B cell (primary cell): ENCODE measurements around the gene SLC43A3. TPM values are rescaled to one million over a fixed set of nuclear protein-coding genes. Genes with fewer than 3 reads are reported as not detected.
A peak's percentile ranks its signal among the peaks of the same experiment; 100 is the strongest.

Experiments
- ATAC-seq: fragments of 200-7000 bp; cut with Tn5 transposase; one replicate; pipeline ENCODE4 v1.10.0; 2021; ENCODE audit warnings: low read depth, mild to moderate bottlenecking, moderate number of reproducible peaks, moderate library complexity
- CTCF ChIA-PET: fragments of 350-600 bp; sonication (Branson Sonifier 250); formaldehyde crosslinking; loops from one replicate; lab custom pipeline; 2021; ENCODE audit warnings: antibody characterized with exemption, inconsistent platforms; lab: Charles Lee
- POLR2A ChIA-PET: fragments of 350-600 bp; sonication (Branson Sonifier 250); formaldehyde crosslinking; loops from one replicate; lab custom pipeline; 2021; ENCODE audit warnings: antibody characterized with exemption; lab: Charles Lee
- DNase-seq: peaks from one replicate; pipeline ENCODE4 v3.0.0; 2013
- H2AFZ ChIP-seq: 2 replicates; pipeline ENCODE4 v1.6.1; 2012; ENCODE audit warnings: mild to moderate bottlenecking, low read depth, low read length; ENCODE audit not compliant: insufficient read depth, poor library complexity, severe bottlenecking
- H3K27ac ChIP-seq, 2 donors: 1 replicate in 1 of 2; 2 replicates in 1 of 2; pipeline ENCODE4 v1.5.1; 2012 to 2013; ENCODE audit warnings: low read length in 2 of 2, mild to moderate bottlenecking in 2 of 2, moderate library complexity in 1 of 2
- H3K27me3 ChIP-seq, 4 experiments: fragments of 200-600 bp in 1 of 4; sonication (generic) in 1 of 4; replicated peaks in 1 of 4; 1 replicate in 2 of 4; 2 replicates in 2 of 4; pipeline versions ENCODE4 v1.6.1 to v1.7.0; 2013 to 2016; ENCODE audit warnings: low read length in 3 of 4, mild to moderate bottlenecking in 2 of 4, mixed read lengths in 1 of 4, moderate library complexity in 1 of 4; ENCODE audit not compliant: insufficient read depth in 4 of 4, control insufficient read depth in 3 of 4; ENCODE audit errors: control extremely low read depth in 1 of 4
- H3K36me3 ChIP-seq, 2 experiments: replicated peaks in 1 of 2; 1 replicate in 1 of 2; 2 replicates in 1 of 2; pipeline versions ENCODE4 v1.6.1 to v1.7.1; 2013; ENCODE audit warnings: low read length in 1 of 2; ENCODE audit not compliant: insufficient read depth in 2 of 2, control insufficient read depth in 1 of 2; ENCODE audit errors: control extremely low read depth in 1 of 2, extremely low read depth in 1 of 2
- H3K4me1 ChIP-seq, 2 donors: fragments of 200-600 bp in 1 of 2; sonication (generic) in 1 of 2; 1 replicate in 1 of 2; 2 replicates in 1 of 2; pipeline versions ENCODE4 v1.5.1 to v1.6.1; 2013 to 2017; ENCODE audit warnings: low read length in 2 of 2; ENCODE audit not compliant: control insufficient read depth in 2 of 2, insufficient read depth in 2 of 2
- H3K4me2 ChIP-seq: replicated peaks from 2 replicates; pipeline ENCODE3; 2012; ENCODE audit warnings: mild to moderate bottlenecking, low read depth, low read length; ENCODE audit not compliant: poor library complexity, severe bottlenecking
- H3K4me3 ChIP-seq, 5 experiments: fragments of 200-600 bp in 1 of 5; sonication (generic) in 1 of 5; 1 replicate in 3 of 5; 2 replicates in 2 of 5; pipeline versions ENCODE4 v1.5.1 to v1.7.0; 2011 to 2016; ENCODE audit warnings: low read length in 4 of 5, mild to moderate bottlenecking in 4 of 5, low read depth in 2 of 5, control low read depth in 1 of 5, moderate library complexity in 1 of 5; ENCODE audit not compliant: insufficient read depth in 1 of 5; ENCODE audit errors: control extremely low read depth in 1 of 5, extremely low read depth in 1 of 5
- H3K79me2 ChIP-seq: fragments of 200-600 bp; sonication (generic); one replicate; pipeline ENCODE4 v1.6.0; 2016; ENCODE audit warnings: low read length; ENCODE audit not compliant: control insufficient read depth, insufficient read depth
- H3K9ac ChIP-seq: fragments of 200-600 bp; sonication (generic); 2 replicates; pipeline ENCODE4 v1.6.1; 2017; ENCODE audit warnings: mild to moderate bottlenecking, low read length, moderate library complexity
- H3K9me3 ChIP-seq, 3 donors: one replicate each; pipeline versions ENCODE4 v1.6.1 to v1.7.1; 2013; ENCODE audit warnings: low read length in 2 of 3; ENCODE audit not compliant: control insufficient read depth in 2 of 3, insufficient read depth in 1 of 3; ENCODE audit errors: control extremely low read depth in 1 of 3
- H4K20me1 ChIP-seq: 2 replicates; pipeline ENCODE4 v1.6.0; 2012; ENCODE audit warnings: mild to moderate bottlenecking, low read length; ENCODE audit not compliant: insufficient read depth, control insufficient read depth, poor library complexity, severe bottlenecking
- H3K27ac Mint-ChIP-seq: one replicate; pipeline ENCODE4 v1.8.0; 2021; ENCODE audit warnings: mixed read lengths
- H3K27me3 Mint-ChIP-seq: one replicate; pipeline ENCODE4 v1.8.0; 2021; ENCODE audit warnings: mixed read lengths
- H3K4me1 Mint-ChIP-seq: one replicate; pipeline ENCODE4 v1.8.0; 2021; ENCODE audit warnings: mixed read lengths
- H3K4me3 Mint-ChIP-seq: one replicate; pipeline ENCODE4 v1.8.0; 2021; ENCODE audit warnings: mixed read lengths
- H3K9me3 Mint-ChIP-seq: one replicate; pipeline ENCODE4 v1.8.0; 2022; ENCODE audit warnings: mixed read lengths; ENCODE audit not compliant: insufficient read depth
- EZH2 ChIP-seq: IDR thresholded peaks from 2 replicates; pipeline ENCODE4 v1.6.1; 2012; ENCODE audit warnings: borderline replicate concordance, low read depth, mild to moderate bottlenecking, moderate library complexity, low read length; ENCODE audit not compliant: insufficient read depth, poor library complexity, severe bottlenecking
- WGBS: methylation state at CpG from one replicate; pipeline ENCODE4 v1.1.5; 2013; ENCODE audit warnings: missing lambda C conversion rate; ENCODE audit not compliant: insufficient coverage; 5-methylcytosine and 5-hydroxymethylcytosine counted together
- intact Hi-C: fragments of 100-400 bp; cut with micrococcal nuclease; formaldehyde crosslinking; loops from one replicate; pipeline ENCODE4 v1.10.0; 2022
- polyA plus RNA-seq: library from polyadenylated mRNA; depleted of rRNA; stranded (reverse); fragments of >200 nt; gene quantifications from 2 replicates; pipeline ENCODE4 v1.2.3, GENCODE V29; 2012
- total RNA-seq, 2 donors: library from RNA; stranded (reverse); fragments of 120-200 nt in 1 of 2; gene quantifications; 1 replicate in 1 of 2; 2 replicates in 1 of 2; pipeline versions ENCODE4 v1.2.3 to v1.2.4, GENCODE V29; 2013 to 2022
- TF ChIP-seq, protein P1 (sequence below): fragments of 200-600 bp; IDR thresholded peaks from one replicate; pipeline ENCODE4 v1.8.0; 2022; ENCODE audit warnings: antibody characterized with exemption, mild to moderate bottlenecking

The SLC43A3 gene
- total and polyA plus RNA-seq, 2 donors (not counting 1 experiment from before 2014, with no cell fraction given) = 7.6 to 20.9 TPM

GRCh38 chr11:57475191-57475590 is 48.3 kb upstream of the SLC43A3 start:
- Histone ChIP-seq H3K4me2 (peak overlapping the region; percentile 94), H3K27me3 (peaks cover 0 to 31% (median 3%) of the 10 kb centered on the region in 4 experiments), H4K20me1 (no peaks in the 10 kb centered on the region), H3K27ac (no peak overlapping the region), H3K9ac (no peak overlapping the region), H3K4me3 (peak overlapping the region in 1 of 5 experiments; percentile 49), H3K9me3 (no peaks in the 10 kb centered on the region), H3K79me2 (no peaks in the 10 kb centered on the region), H3K4me1 (peaks cover 30 to 31% of the 10 kb centered on the region in 2 donors), H3K36me3 (no peaks in the 10 kb centered on the region), H2AFZ (no peak overlapping the region)
- DNase-seq = no peak
- intact Hi-C loops = no loop called here
- H3K27ac Mint-ChIP-seq = no peak overlapping the region
- TF ChIP-seq EZH2 = no peak
- TF ChIP-seq, protein P1, sequence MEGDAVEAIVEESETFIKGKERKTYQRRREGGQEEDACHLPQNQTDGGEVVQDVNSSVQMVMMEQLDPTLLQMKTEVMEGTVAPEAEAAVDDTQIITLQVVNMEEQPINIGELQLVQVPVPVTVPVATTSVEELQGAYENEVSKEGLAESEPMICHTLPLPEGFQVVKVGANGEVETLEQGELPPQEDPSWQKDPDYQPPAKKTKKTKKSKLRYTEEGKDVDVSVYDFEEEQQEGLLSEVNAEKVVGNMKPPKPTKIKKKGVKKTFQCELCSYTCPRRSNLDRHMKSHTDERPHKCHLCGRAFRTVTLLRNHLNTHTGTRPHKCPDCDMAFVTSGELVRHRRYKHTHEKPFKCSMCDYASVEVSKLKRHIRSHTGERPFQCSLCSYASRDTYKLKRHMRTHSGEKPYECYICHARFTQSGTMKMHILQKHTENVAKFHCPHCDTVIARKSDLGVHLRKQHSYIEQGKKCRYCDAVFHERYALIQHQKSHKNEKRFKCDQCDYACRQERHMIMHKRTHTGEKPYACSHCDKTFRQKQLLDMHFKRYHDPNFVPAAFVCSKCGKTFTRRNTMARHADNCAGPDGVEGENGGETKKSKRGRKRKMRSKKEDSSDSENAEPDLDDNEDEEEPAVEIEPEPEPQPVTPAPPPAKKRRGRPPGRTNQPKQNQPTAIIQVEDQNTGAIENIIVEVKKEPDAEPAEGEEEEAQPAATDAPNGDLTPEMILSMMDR = no peak
- ATAC-seq = no peak
- WGBS = 43% methylated on average over 1 of the region's 1 CpG
- peak overlapping the region; percentile 90 for H3K4me3 Mint-ChIP-seq
- no peaks in the 10 kb centered on the region for H3K9me3 Mint-ChIP-seq
- peaks cover 32% of the 10 kb centered on the region for H3K4me1 Mint-ChIP-seq
- peaks cover 5% of the 10 kb centered on the region for H3K27me3 Mint-ChIP-seq
- ChIA-PET CTCF (interaction anchor here (1.2 to 3.7 kb wide), 5 partner anchors 8 to 52 kb away, joined by 4 to 27 read pairs (median 17); partner anchors contain the start of gene RTN4RL2), POLR2A (no interaction called here)

- no peaks in the 10 kb centered on the region for H3K36me3 ChIP-seq
- H3K4me3 ChIP-seq = no peak overlapping the region
- no peak for TF ChIP-seq EZH2
- TF ChIP-seq, protein P1 = no peak
- POLR2A ChIA-PET = no interaction called here
- CTCF ChIA-PET = interaction anchor here (1.2 to 3.7 kb wide), 5 partner anchors 9 to 52 kb away, joined by 4 to 27 read pairs (median 17); partner anchors contain the start of gene RTN4RL2
- H3K4me1 Mint-ChIP-seq = peaks cover 29% of the 10 kb centered on the region
- 68% methylated on average over 4 of the region's 5 CpGs for WGBS
- H3K9me3 ChIP-seq = no peaks in the 10 kb centered on the region
- H4K20me1 ChIP-seq = no peaks in the 10 kb centered on the region
- no peak overlapping the region for H3K27ac ChIP-seq
- peaks cover 5% of the 10 kb centered on the region for H3K27me3 Mint-ChIP-seq
- H2AFZ ChIP-seq = no peak overlapping the region
- H3K9me3 Mint-ChIP-seq = no peaks in the 10 kb centered on the region
- no peak overlapping the region for H3K4me3 Mint-ChIP-seq
- DNase-seq (no peak), ATAC-seq (no peak)
- no peak overlapping the region for H3K9ac ChIP-seq
- no peak overlapping the region for H3K27ac Mint-ChIP-seq
- peak overlapping the region; percentile 35 for H3K4me2 ChIP-seq
- no peaks in the 10 kb centered on the region for H3K79me2 ChIP-seq
- peaks cover 30 to 31% of the 10 kb centered on the region in 2 donors for H3K4me1 ChIP-seq
- H3K27me3 ChIP-seq = peaks cover 0 to 31% (median 3%) of the 10 kb centered on the region in 4 experiments
- intact Hi-C loops = no loop called here
These were observed 47.8 kb upstream of the SLC43A3 start for GRCh38 chr11:57474803-57475115.
